B cell (primary cell): Measurements from ENCODE around the gene GRK6. TPM values are rescaled to one million over a fixed set of nuclear protein-coding genes. Genes with fewer than 3 reads are reported as not detected.

ENCODE experiments used
- ATAC-seq: fragments of 200-7000 bp; cut with Tn5 transposase; one replicate; pipeline ENCODE4 v1.10.0; 2021; ENCODE audit warnings: low read depth, mild to moderate bottlenecking, moderate number of reproducible peaks, moderate library complexity
- CTCF ChIA-PET: fragments of 350-600 bp; sonication (Branson Sonifier 250); formaldehyde crosslinking; loops from one replicate; lab custom pipeline; 2021; ENCODE audit warnings: antibody characterized with exemption, inconsistent platforms; lab: Charles Lee
- POLR2A ChIA-PET: fragments of 350-600 bp; sonication (Branson Sonifier 250); formaldehyde crosslinking; loops from one replicate; lab custom pipeline; 2021; ENCODE audit warnings: antibody characterized with exemption; lab: Charles Lee
- DNase-seq: peaks from one replicate; pipeline ENCODE4 v3.0.0; 2013
- H2AFZ ChIP-seq: 2 replicates; pipeline ENCODE4 v1.6.1; 2012; ENCODE audit warnings: mild to moderate bottlenecking, low read depth, low read length; ENCODE audit not compliant: insufficient read depth, poor library complexity, severe bottlenecking
- H3K27ac ChIP-seq, 2 donors: 1 replicate in 1 of 2; 2 replicates in 1 of 2; pipeline ENCODE4 v1.5.1; 2012 to 2013; ENCODE audit warnings: low read length in 2 of 2, mild to moderate bottlenecking in 2 of 2, moderate library complexity in 1 of 2
- H3K27me3 ChIP-seq, 4 experiments: fragments of 200-600 bp in 1 of 4; sonication (generic) in 1 of 4; replicated peaks in 1 of 4; 1 replicate in 2 of 4; 2 replicates in 2 of 4; pipeline versions ENCODE4 v1.6.1 to v1.7.0; 2013 to 2016; ENCODE audit warnings: low read length in 3 of 4, mild to moderate bottlenecking in 2 of 4, mixed read lengths in 1 of 4, moderate library complexity in 1 of 4; ENCODE audit not compliant: insufficient read depth in 4 of 4, control insufficient read depth in 3 of 4; ENCODE audit errors: control extremely low read depth in 1 of 4
- H3K36me3 ChIP-seq, 2 experiments: replicated peaks in 1 of 2; 1 replicate in 1 of 2; 2 replicates in 1 of 2; pipeline versions ENCODE4 v1.6.1 to v1.7.1; 2013; ENCODE audit warnings: low read length in 1 of 2; ENCODE audit not compliant: insufficient read depth in 2 of 2, control insufficient read depth in 1 of 2; ENCODE audit errors: control extremely low read depth in 1 of 2, extremely low read depth in 1 of 2
- H3K4me1 ChIP-seq, 2 donors: fragments of 200-600 bp in 1 of 2; sonication (generic) in 1 of 2; 1 replicate in 1 of 2; 2 replicates in 1 of 2; pipeline versions ENCODE4 v1.5.1 to v1.6.1; 2013 to 2017; ENCODE audit warnings: low read length in 2 of 2; ENCODE audit not compliant: control insufficient read depth in 2 of 2, insufficient read depth in 2 of 2
- H3K4me2 ChIP-seq: replicated peaks from 2 replicates; pipeline ENCODE3; 2012; ENCODE audit warnings: mild to moderate bottlenecking, low read depth, low read length; ENCODE audit not compliant: poor library complexity, severe bottlenecking
- H3K4me3 ChIP-seq, 5 experiments: fragments of 200-600 bp in 1 of 5; sonication (generic) in 1 of 5; 1 replicate in 3 of 5; 2 replicates in 2 of 5; pipeline versions ENCODE4 v1.5.1 to v1.7.0; 2011 to 2016; ENCODE audit warnings: low read length in 4 of 5, mild to moderate bottlenecking in 4 of 5, low read depth in 2 of 5, control low read depth in 1 of 5, moderate library complexity in 1 of 5; ENCODE audit not compliant: insufficient read depth in 1 of 5; ENCODE audit errors: control extremely low read depth in 1 of 5, extremely low read depth in 1 of 5
- H3K79me2 ChIP-seq: fragments of 200-600 bp; sonication (generic); one replicate; pipeline ENCODE4 v1.6.0; 2016; ENCODE audit warnings: low read length; ENCODE audit not compliant: control insufficient read depth, insufficient read depth
- H3K9ac ChIP-seq: fragments of 200-600 bp; sonication (generic); 2 replicates; pipeline ENCODE4 v1.6.1; 2017; ENCODE audit warnings: mild to moderate bottlenecking, low read length, moderate library complexity
- H3K9me3 ChIP-seq, 3 donors: one replicate each; pipeline versions ENCODE4 v1.6.1 to v1.7.1; 2013; ENCODE audit warnings: low read length in 2 of 3; ENCODE audit not compliant: control insufficient read depth in 2 of 3, insufficient read depth in 1 of 3; ENCODE audit errors: control extremely low read depth in 1 of 3
- H4K20me1 ChIP-seq: 2 replicates; pipeline ENCODE4 v1.6.0; 2012; ENCODE audit warnings: mild to moderate bottlenecking, low read length; ENCODE audit not compliant: insufficient read depth, control insufficient read depth, poor library complexity, severe bottlenecking
- H3K27ac Mint-ChIP-seq: one replicate; pipeline ENCODE4 v1.8.0; 2021; ENCODE audit warnings: mixed read lengths
- H3K27me3 Mint-ChIP-seq: one replicate; pipeline ENCODE4 v1.8.0; 2021; ENCODE audit warnings: mixed read lengths
- H3K4me1 Mint-ChIP-seq: one replicate; pipeline ENCODE4 v1.8.0; 2021; ENCODE audit warnings: mixed read lengths
- H3K4me3 Mint-ChIP-seq: one replicate; pipeline ENCODE4 v1.8.0; 2021; ENCODE audit warnings: mixed read lengths
- H3K9me3 Mint-ChIP-seq: one replicate; pipeline ENCODE4 v1.8.0; 2022; ENCODE audit warnings: mixed read lengths; ENCODE audit not compliant: insufficient read depth
- CTCF ChIP-seq: fragments of 200-600 bp; IDR thresholded peaks from one replicate; pipeline ENCODE4 v1.8.0; 2022; ENCODE audit warnings: antibody characterized with exemption, mild to moderate bottlenecking
- EZH2 ChIP-seq: IDR thresholded peaks from 2 replicates; pipeline ENCODE4 v1.6.1; 2012; ENCODE audit warnings: borderline replicate concordance, low read depth, mild to moderate bottlenecking, moderate library complexity, low read length; ENCODE audit not compliant: insufficient read depth, poor library complexity, severe bottlenecking
- WGBS: methylation state at CpG from one replicate; pipeline ENCODE4 v1.1.5; 2013; ENCODE audit warnings: missing lambda C conversion rate; ENCODE audit not compliant: insufficient coverage; 5-methylcytosine and 5-hydroxymethylcytosine counted together
- intact Hi-C: fragments of 100-400 bp; cut with micrococcal nuclease; formaldehyde crosslinking; loops from one replicate; pipeline ENCODE4 v1.10.0; 2022
- polyA plus RNA-seq: library from polyadenylated mRNA; depleted of rRNA; stranded (reverse); fragments of >200 nt; gene quantifications from 2 replicates; pipeline ENCODE4 v1.2.3, GENCODE V29; 2012
- total RNA-seq, 2 donors: library from RNA; stranded (reverse); fragments of 120-200 nt in 1 of 2; gene quantifications; 1 replicate in 1 of 2; 2 replicates in 1 of 2; pipeline versions ENCODE4 v1.2.3 to v1.2.4, GENCODE V29; 2013 to 2022

Gene GRK6
- total and polyA plus RNA-seq, 2 donors (not counting 1 experiment from before 2014, with no cell fraction given), result 155 to 173 TPM

DNA sequence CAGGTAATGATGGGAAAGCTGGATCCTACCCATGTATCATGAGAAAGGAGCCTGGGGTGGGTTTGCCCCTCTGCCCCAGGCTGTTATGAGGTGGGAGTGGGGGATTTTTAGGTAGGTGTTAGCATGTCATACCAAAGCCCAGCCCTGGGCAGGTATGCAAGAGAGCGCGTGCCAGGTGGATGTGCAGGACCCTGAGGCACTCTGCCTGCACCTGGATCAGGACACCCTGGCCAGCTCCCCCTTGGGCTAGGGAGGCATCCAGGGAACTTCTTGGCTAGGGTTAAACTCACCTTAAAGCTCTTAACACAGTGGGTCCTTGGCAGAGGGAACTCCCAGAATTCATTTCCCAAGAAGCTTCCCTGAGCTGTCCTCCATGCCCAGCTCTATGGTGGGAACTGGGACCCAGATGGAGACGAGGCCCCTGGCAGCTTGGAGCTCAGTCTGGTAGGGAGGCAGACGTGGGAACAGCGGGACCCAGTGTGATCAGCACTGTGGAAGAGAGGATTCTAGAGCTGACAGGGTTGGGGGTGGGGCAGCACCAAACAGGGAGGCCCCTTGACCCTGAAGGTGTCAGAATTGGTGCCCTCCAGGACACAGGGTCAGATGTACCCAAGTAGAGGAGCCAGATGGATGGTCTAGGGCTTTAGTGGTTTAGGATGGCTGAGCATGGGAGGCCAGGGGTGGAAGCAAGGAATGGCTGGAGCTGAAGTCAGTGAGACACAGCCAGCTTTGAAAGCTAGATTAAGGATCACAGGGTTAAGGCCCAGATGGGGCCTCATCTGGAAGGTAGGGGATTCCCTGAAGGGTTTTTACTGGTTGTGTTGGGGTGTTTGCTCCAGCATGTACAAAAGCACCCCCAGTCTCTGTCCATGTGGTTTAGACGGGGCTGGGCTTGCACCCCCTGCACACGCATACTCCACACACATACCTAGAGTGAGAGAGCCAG, 17.9 kb downstream of the GRK6 start:
- Mint-ChIP-seq H3K9me3 (no peaks in the 10 kb centered on the region), H3K27me3 (no peaks in the 10 kb centered on the region), H3K27ac (peak overlapping the region; percentile 92), H3K4me3 (peak overlapping the region; percentile 82), H3K4me1 (peaks cover 54% of the 10 kb centered on the region)
- Histone ChIP-seq H3K36me3 (peaks cover 0 to 38% of the 10 kb centered on the region in 2 experiments), H3K4me1 (peaks cover 34 to 48% of the 10 kb centered on the region in 2 donors), H3K27ac (peak overlapping the region; percentile 68 to 77), H3K79me2 (no peaks in the 10 kb centered on the region), H3K9me3 (no peaks in the 10 kb centered on the region), H2AFZ (no peak overlapping the region), H3K27me3 (peaks cover 0 to 5% (median 0%) of the 10 kb centered on the region in 4 experiments), H3K9ac (no peak overlapping the region), H3K4me2 (peak overlapping the region; percentile 93), H4K20me1 (peaks cover 72% of the 10 kb centered on the region), H3K4me3 (no peak overlapping the region)
- CTCF ChIA-PET, result interaction anchor here (1.0 to 21.3 kb wide), 6 partner anchors 11 to 66 kb away, joined by 3 to 628 read pairs (median 36); partner anchors contain the start of genes F12, GRK6 and PFN3
- POLR2A ChIA-PET, result interaction anchor here (2.3 to 10.8 kb wide), 3 partner anchors 13 to 41 kb away, joined by 14 to 103 read pairs (median 34); partner anchors contain the start of gene GRK6
- peak; percentile 69 for DNase-seq
- TF ChIP-seq EZH2, result no peak
- ATAC-seq, result no peak
- WGBS, result 96% methylated on average over 5 of the region's 7 CpGs
- intact Hi-C loops, result no loop called here

DNA sequence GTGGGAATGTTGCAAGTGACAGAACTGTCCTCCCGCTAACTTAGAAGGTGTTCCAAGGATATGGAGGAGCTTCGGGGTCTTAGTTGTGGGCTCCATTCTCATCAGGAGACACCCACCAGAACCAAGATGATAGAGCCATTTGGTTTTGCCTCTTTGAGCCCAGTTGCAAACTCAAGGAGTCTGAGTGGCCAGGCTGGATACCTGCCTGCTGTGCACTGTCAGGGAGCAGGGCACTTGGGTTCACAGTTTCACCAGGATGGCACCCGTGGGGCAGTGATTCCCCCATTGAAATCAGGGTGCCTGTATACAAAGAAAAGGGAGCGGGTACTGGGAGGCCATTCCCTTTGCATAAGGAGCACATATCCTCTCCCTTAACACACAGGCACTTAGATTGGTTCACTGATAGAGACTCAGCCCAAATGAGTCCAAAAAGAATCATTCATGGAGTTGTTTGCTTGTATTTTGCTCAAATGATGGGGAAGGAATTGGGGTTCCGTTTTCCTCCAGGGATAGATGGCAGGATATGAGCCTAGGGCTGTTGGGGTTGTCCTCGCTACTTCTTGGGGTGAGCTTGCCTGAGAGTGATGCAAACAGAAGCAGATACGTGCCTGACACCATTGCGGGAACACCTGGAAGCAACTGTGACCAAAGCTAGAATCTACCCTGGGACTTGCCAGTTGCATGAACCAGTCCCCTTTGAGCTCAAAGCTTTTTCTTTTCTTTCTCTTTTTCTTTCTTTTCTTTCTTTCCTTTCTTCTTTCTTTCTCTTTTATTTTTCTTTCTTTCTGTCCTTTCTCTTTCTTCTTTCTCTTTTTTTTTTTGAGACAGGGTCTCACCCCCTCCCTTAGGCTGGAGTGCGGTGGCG, 18.8 kb downstream of the GRK6 start:
- Histone ChIP-seq H3K4me1 (peaks cover 34 to 50% of the 10 kb centered on the region in 2 donors), H3K9me3 (no peaks in the 10 kb centered on the region), H3K4me3 (peak overlapping the region in 1 of 5 experiments; percentile 66), H3K36me3 (peaks cover 0 to 29% of the 10 kb centered on the region in 2 experiments), H3K27me3 (peaks cover 0 to 13% (median 0%) of the 10 kb centered on the region in 4 experiments), H3K79me2 (no peaks in the 10 kb centered on the region), H3K4me2 (peak overlapping the region; percentile 93), H4K20me1 (peaks cover 63% of the 10 kb centered on the region), H3K27ac (peak overlapping the region; percentile 68 to 77), H2AFZ (no peak overlapping the region), H3K9ac (peak overlapping the region; percentile 72)
- no peaks in the 10 kb centered on the region for H3K27me3 Mint-ChIP-seq
- 61% methylated on average over 5 of the region's 10 CpGs for WGBS
- H3K4me1 Mint-ChIP-seq, result peaks cover 48% of the 10 kb centered on the region
- intact Hi-C loops, result no loop called here
- no peak for TF ChIP-seq EZH2
- TF ChIP-seq CTCF, result no peak
- ChIA-PET POLR2A (interaction anchor here (0.9 to 10.8 kb wide), 7 partner anchors 9 to 43 kb away, joined by 3 to 103 read pairs (median 9); partner anchors contain the start of gene GRK6), CTCF (interaction anchor here (1.0 to 21.3 kb wide), 7 partner anchors 10 to 127 kb away, joined by 3 to 628 read pairs (median 10); partner anchors contain the start of genes F12, GRK6 and PFN3)
- peak overlapping the region; percentile 82 for H3K4me3 Mint-ChIP-seq
- H3K9me3 Mint-ChIP-seq, result no peaks in the 10 kb centered on the region
- peak overlapping the region; percentile 92 for H3K27ac Mint-ChIP-seq
- ATAC-seq, result no peak
- peak; percentile 73 for DNase-seq
